HepG2 (cell line): ENCODE results near the gene DOC2A. TPM values are rescaled to one million over a fixed set of nuclear protein-coding genes. Genes with fewer than 3 reads are reported as not detected.
"Not testable (repeated sequence)": the region's sequence is repeated elsewhere in the genome, so short reads cannot be mapped to it uniquely, and the experiment has no call there.

ENCODE experiments used
- ATAC-seq: fragments of 200-7000 bp; cut with Tn5 transposase; 3 replicates; pipeline ENCODE4 v1.9.1; 2020; ENCODE audit warnings: mild to moderate bottlenecking, moderate library complexity
- BruUV-seq: library from RNA; stranded (reverse); fragments of 400-500 nt; replicated peaks from 2 replicates; lab custom pipeline; 2021; lab: Mats Ljungman, UMichigan
- CTCF ChIA-PET: fragments of 300-600 bp; formaldehyde crosslinking; extraction: SDS; loops from one replicate; lab custom pipeline; 2021; ENCODE audit warnings: low total read pairs, inconsistent platforms, low intra/inter-chr PET ratio; lab: Yijun Ruan, JAX
- POLR2A ChIA-PET: fragments of 350-600 bp; sonication (Branson Sonifier 250); formaldehyde crosslinking; loops from one replicate; lab custom pipeline; 2020; ENCODE audit warnings: antibody characterized with exemption, inconsistent platforms; lab: Yijun Ruan, JAX
- DNase-seq: peaks from one replicate; pipeline ENCODE4 v3.0.0-alpha.2; 2015; ENCODE audit warnings: low spot score
- FAIRE-seq: peaks from 3 replicates; lab custom pipeline; 2011; peaks lifted over from hg19 to GRCh38; lab: Jason Lieb, UNC
- H2AFZ ChIP-seq: one replicate; pipeline ENCODE4 v1.6.1; 2011; ENCODE audit warnings: low read length, inconsistent platforms
- H3K27ac ChIP-seq: fragments of 300-600 bp; 3 replicates; pipeline ENCODE4 v1.8.0; 2011; ENCODE audit warnings: mixed run types, mild to moderate bottlenecking, mixed read lengths, low read length, inconsistent platforms; ENCODE audit not compliant: insufficient read depth; ENCODE audit errors: extremely low read length
- H3K27me3 ChIP-seq, 2 experiments: fragments of 200-600 bp in 1 of 2; 2 replicates in 1 of 2; 3 replicates in 1 of 2; pipeline versions ENCODE4 v1.6.0 to v1.8.0; 2011; ENCODE audit warnings: low read length in 2 of 2, mild to moderate bottlenecking in 2 of 2, moderate library complexity in 2 of 2, inconsistent platforms in 1 of 2; ENCODE audit not compliant: insufficient read depth in 2 of 2, control insufficient read depth in 1 of 2
- H3K36me3 ChIP-seq, 2 experiments: fragments of 200-600 bp in 1 of 2; replicated peaks in 1 of 2; 2 replicates in 1 of 2; 3 replicates in 1 of 2; pipeline versions ENCODE4 v1.5.1 to v1.8.0; 2011; ENCODE audit warnings: low read length in 2 of 2, inconsistent platforms in 1 of 2; ENCODE audit not compliant: insufficient read depth in 2 of 2, control insufficient read depth in 1 of 2
- H3K4me1 ChIP-seq: 2 replicates; pipeline ENCODE4 v1.5.1; 2012; ENCODE audit warnings: low read length, inconsistent platforms; ENCODE audit not compliant: insufficient read depth
- H3K4me2 ChIP-seq: 2 replicates; pipeline ENCODE4 v1.6.0; 2011; ENCODE audit warnings: low read depth, low read length, inconsistent platforms
- H3K4me3 ChIP-seq, 3 experiments: fragments of 200-600 bp in 1 of 3; sonication (generic), shearing (Covaris generic) in 1 of 3; replicated peaks in 1 of 3; 2 replicates each; pipeline ENCODE4 v1.5.1; 2011 to 2016; ENCODE audit warnings: low read length in 3 of 3, inconsistent platforms in 2 of 3, low read depth in 2 of 3, mild to moderate bottlenecking in 2 of 3, control low read depth in 1 of 3, mixed read lengths in 1 of 3; ENCODE audit not compliant: insufficient read depth in 1 of 3
- H3K79me2 ChIP-seq: one replicate; pipeline ENCODE4 v1.6.1; 2011; ENCODE audit warnings: low read length, inconsistent platforms; ENCODE audit not compliant: insufficient read depth
- H3K9ac ChIP-seq: 2 replicates; pipeline ENCODE4 v1.6.0; 2011; ENCODE audit warnings: mild to moderate bottlenecking, low read depth, low read length, inconsistent platforms; ENCODE audit not compliant: insufficient read depth
- H3K9me3 ChIP-seq: 2 replicates; pipeline ENCODE4 v1.5.1; 2012; ENCODE audit warnings: mild to moderate bottlenecking, low read length
- H4K20me1 ChIP-seq: 2 replicates; pipeline ENCODE4 v1.6.0; 2011; ENCODE audit warnings: inconsistent platforms, mild to moderate bottlenecking, low read length, moderate library complexity; ENCODE audit not compliant: insufficient read depth
- FOXA1 ChIP-seq, 2 experiments: fragments of 450-650 bp in 1 of 2; sonication (generic) in 1 of 2; formaldehyde crosslinking in 1 of 2; IDR thresholded peaks; 2 replicates each; pipeline versions ENCODE4 v1.4.0 to v1.6.1; 2016 to 2020; ENCODE audit warnings: missing genetic modification reagents in 1 of 2
- FOXA3 ChIP-seq: IDR thresholded peaks from 2 replicates; pipeline ENCODE4 v1.6.1; 2016; ENCODE audit warnings: missing genetic modification reagents, missing compliant biosample characterization
- ZNF121 ChIP-seq: sonication (generic); formaldehyde crosslinking; IDR thresholded peaks from 2 replicates; pipeline ENCODE4 v1.5.0; 2020; ENCODE audit warnings: mild to moderate bottlenecking, missing genetic modification reagents
- ZNF687 ChIP-seq: sonication (generic); formaldehyde crosslinking; IDR thresholded peaks from 2 replicates; pipeline ENCODE4 v1.5.1; 2020; ENCODE audit warnings: mild to moderate bottlenecking, missing genetic modification reagents, moderate library complexity
- ZNF770 ChIP-seq: sonication (generic); formaldehyde crosslinking; IDR thresholded peaks from 2 replicates; pipeline ENCODE4 v1.5.0; 2020; ENCODE audit warnings: mild to moderate bottlenecking, missing genetic modification reagents
- whole genome bisulfite sequencing: methylation state at CpG from one replicate; pipeline ENCODE4 v1.1.6; 2017; ENCODE audit warnings: low lambda C conversion rate; 5-methylcytosine and 5-hydroxymethylcytosine counted together
- in situ Hi-C: cut with HindIII; loops from 2 replicates; pipeline ENCODE4 v1.10.0; 2017; ENCODE audit warnings: low pct_unique_long_range_greater_than_20kb; ENCODE audit not compliant: extremely low pct_ligation_motif_present
- intact Hi-C: fragments of 100-400 bp; cut with micrococcal nuclease; formaldehyde crosslinking; loops from one replicate; pipeline ENCODE4 v1.10.0; 2022; ENCODE audit not compliant: unreplicated experiment
- polyA plus RNA-seq, 8 experiments: library from polyadenylated mRNA; depleted of rRNA in 3 of 8; stranded (reverse) in 7 of 8; unstranded in 1 of 8; fragments of >200 nt; fragmentation: Illumina TruSeq in 4 of 8; extraction: Trizol in 4 of 8; gene quantifications; 2 replicates each; pipeline versions ENCODE4 v1.2.1 to v1.2.3, GENCODE V29; 2011 to 2016; ENCODE audit warnings: low read depth in 4 of 8, missing spikeins in 1 of 8, mixed read lengths in 1 of 8; ENCODE audit not compliant: insufficient read depth in 1 of 8
- total RNA-seq, 5 experiments: library from RNA; depleted of rRNA; stranded (reverse); fragments of >200 nt; fragmentation: Illumina TruSeq; extraction: Trizol; gene quantifications; 2 replicates each; pipeline ENCODE4 v1.2.3, GENCODE V29; 2016; ENCODE audit warnings: low read depth in 1 of 5
- TF ChIP-seq, protein P1 (sequence below): IDR thresholded peaks from 2 replicates; pipeline ENCODE4 v1.6.1; 2016; ENCODE audit warnings: mild to moderate bottlenecking, missing biosample characterization, missing genetic modification reagents

The DOC2A gene
- total and polyA plus RNA-seq, 2 of the 13 experiments (the other 11 are each of a cell fraction or from before 2014, with no cell fraction given) = 0.15 to 0.55 TPM

GRCh38 chr16:30015450-30015849 is 4.6 kb upstream of the DOC2A start:
- in situ Hi-C loops, H3K36me3 ChIP-seq, H3K27ac ChIP-seq, ATAC-seq, intact Hi-C loops, FAIRE-seq, DNase-seq, BruUV-seq, H4K20me1 ChIP-seq, POLR2A ChIA-PET, H3K79me2 ChIP-seq, H2AFZ ChIP-seq, CTCF ChIA-PET, H3K9ac ChIP-seq, H3K9me3 ChIP-seq, H3K4me3 ChIP-seq, H3K4me2 ChIP-seq: not testable (repeated sequence)
- peaks cover 26% of the 10 kb centered on the region for H3K4me1 ChIP-seq
- WGBS = 70% methylated on average over 7 of the region's 7 CpGs
- peaks cover 4 to 27% of the 10 kb centered on the region in 2 experiments; a peak in 4 of 5 replicates for H3K27me3 ChIP-seq

DNA sequence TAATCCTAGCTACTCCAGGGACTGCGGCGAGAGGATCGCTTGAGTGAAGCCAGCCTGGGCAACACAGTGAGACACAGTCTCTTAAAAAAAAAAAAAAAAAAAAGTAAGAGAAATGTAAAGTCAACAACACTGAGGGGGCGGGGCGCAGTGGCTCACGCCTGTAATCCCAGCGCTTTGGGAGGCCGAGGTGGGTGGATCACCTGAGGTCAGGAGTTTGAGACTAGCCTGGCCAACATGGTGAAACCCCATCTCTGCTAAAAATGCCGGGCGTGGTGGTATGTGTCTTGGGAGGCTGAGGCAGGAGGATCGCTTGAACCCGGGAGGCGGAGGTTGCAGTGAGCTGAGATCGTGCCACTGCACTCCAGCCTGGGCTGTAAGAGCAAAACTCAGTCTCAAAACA is 1.8 kb upstream of the DOC2A start:
- H2AFZ ChIP-seq; ATAC-seq; H3K9me3 ChIP-seq; H3K79me2 ChIP-seq; DNase-seq; CTCF ChIA-PET; H4K20me1 ChIP-seq; intact Hi-C loops; H3K4me3 ChIP-seq; in situ Hi-C loops; H3K9ac ChIP-seq; POLR2A ChIA-PET; BruUV-seq; FAIRE-seq; H3K36me3 ChIP-seq; H3K4me2 ChIP-seq; H3K27ac ChIP-seq; TF ChIP-seq FOXA1 (IDR thresholded peaks at IDR 0.05): not testable (repeated sequence)
- TF ChIP-seq FOXA3 (CRISPR knock-in tag) (0 out of 2 replicates have a peak, but pooled peaks have one; percentile 8), ZNF770 (peak; percentile 75; the same call in 1 of the 2 replicates), ZNF121 (peak; percentile 82), FOXA1 (CRISPR knock-in tag; IDR thresholded peaks at IDR 0.05) (0 out of 2 replicates have a peak, but pooled peaks have one; percentile 21), ZNF687 (CRISPR knock-in tag) (peak; percentile 2; the same call in 1 of the 2 replicates)
- TF ChIP-seq, protein P1, sequence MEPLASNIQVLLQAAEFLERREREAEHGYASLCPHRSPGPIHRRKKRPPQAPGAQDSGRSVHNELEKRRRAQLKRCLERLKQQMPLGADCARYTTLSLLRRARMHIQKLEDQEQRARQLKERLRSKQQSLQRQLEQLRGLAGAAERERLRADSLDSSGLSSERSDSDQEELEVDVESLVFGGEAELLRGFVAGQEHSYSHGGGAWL (CRISPR knock-in tag) = 0 out of 2 replicates have a peak, but pooled peaks have one; percentile 27
- Histone ChIP-seq H3K27me3 (peaks cover 10 to 31% of the 10 kb centered on the region in 2 experiments; a peak in 4 of 5 replicates), H3K4me1 (peaks cover 43% of the 10 kb centered on the region)
- WGBS = 51% methylated on average over 14 of the region's 14 CpGs
